Upper lobe of left lung (tissue), 4 donors: ENCODE measurements around the gene ME2.

Source experiments
- EP300 ChIP-seq, 4 donors: sonication (generic); formaldehyde crosslinking; IDR thresholded peaks; one replicate each; pipeline ENCODE4 v1.5.1; 2017; ENCODE audit warnings: antibody characterized with exemption in 4 of 4, control low read depth in 2 of 4
- POLR2A ChIP-seq, 4 donors: fragments of 450-650 bp; IDR thresholded peaks; one replicate each; pipeline ENCODE4 v1.5.1; 2016 to 2017; ENCODE audit warnings: antibody characterized with exemption in 4 of 4, mild to moderate bottlenecking in 2 of 4
- POLR2AphosphoS5 ChIP-seq, 2 donors: sonication (generic); formaldehyde crosslinking; IDR thresholded peaks; one replicate each; pipeline ENCODE4 v1.5.1; 2017; ENCODE audit warnings: antibody characterized with exemption in 2 of 2
- TF ChIP-seq, protein P1 (sequence below), 6 experiments: fragments of 450-650 bp in 4 of 6; fragments of 200-600 bp in 2 of 6; sonication (generic) in 2 of 6; IDR thresholded peaks; one replicate each; pipeline ENCODE4 v1.5.1; 2016 to 2019; ENCODE audit warnings: antibody characterized with exemption in 6 of 6

DNA sequence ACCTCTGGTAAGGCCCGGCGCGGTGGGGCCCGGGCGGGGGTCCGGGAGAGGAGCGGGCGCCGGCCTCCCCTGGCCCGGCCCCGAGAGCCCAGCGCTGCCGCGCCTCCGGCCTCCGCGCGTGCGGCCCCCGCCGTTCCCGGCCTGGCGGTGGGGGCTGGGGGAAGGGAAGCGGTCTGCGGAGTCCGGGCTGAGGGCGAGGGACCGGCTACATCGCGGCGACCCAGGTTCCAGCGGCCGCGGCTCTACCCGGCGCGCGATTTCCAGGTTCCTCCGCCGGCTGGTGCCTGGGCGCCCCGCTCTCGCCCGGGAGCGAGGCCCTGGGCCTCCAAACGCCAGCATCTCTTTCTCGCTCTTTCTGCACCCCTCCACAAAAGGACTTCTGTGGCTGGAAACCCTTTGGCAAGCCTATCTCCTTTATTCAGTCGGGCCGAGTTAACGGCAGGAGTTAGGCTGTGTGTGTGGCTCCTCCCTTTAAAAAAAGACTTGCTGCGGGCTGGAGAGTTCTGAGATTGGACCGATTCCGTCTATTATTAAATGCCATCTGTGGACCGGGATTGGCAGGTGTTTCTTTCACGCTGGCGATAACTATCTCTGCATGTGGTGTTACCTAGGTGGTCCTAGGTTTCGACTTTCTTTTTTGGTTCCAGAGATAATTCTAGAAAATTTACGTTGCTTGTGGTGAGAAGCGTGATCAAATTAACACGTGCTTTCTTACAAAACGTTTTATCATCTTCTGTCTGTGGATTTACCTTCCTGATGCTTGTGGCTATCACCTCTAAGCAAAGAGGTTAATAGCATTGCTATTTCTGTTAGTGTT is 592 bp downstream of the ME2 start:
- TF ChIP-seq, protein P1, sequence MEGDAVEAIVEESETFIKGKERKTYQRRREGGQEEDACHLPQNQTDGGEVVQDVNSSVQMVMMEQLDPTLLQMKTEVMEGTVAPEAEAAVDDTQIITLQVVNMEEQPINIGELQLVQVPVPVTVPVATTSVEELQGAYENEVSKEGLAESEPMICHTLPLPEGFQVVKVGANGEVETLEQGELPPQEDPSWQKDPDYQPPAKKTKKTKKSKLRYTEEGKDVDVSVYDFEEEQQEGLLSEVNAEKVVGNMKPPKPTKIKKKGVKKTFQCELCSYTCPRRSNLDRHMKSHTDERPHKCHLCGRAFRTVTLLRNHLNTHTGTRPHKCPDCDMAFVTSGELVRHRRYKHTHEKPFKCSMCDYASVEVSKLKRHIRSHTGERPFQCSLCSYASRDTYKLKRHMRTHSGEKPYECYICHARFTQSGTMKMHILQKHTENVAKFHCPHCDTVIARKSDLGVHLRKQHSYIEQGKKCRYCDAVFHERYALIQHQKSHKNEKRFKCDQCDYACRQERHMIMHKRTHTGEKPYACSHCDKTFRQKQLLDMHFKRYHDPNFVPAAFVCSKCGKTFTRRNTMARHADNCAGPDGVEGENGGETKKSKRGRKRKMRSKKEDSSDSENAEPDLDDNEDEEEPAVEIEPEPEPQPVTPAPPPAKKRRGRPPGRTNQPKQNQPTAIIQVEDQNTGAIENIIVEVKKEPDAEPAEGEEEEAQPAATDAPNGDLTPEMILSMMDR (IDR thresholded peaks at IDR 0.05) = peak in 3 of 6 experiments; percentile 4 to 17 (median 14)
- TF ChIP-seq POLR2AphosphoS5 (IDR thresholded peaks at IDR 0.05) (no peak), POLR2A (IDR thresholded peaks at IDR 0.05) (no peak), EP300 (IDR thresholded peaks at IDR 0.05) (no peak)
